ENCODE results near the gene MMP26.

Gene MMP26

GRCh38 chr11:4704054-4704789 is at the start of gene MMP26:
Gene MMP26, plus strand, starts transcription at chr11:4704784.
- Histone ChIP-seq H3K4me1 (ENCODE audit: control insufficient read depth, low read length) (no peaks in the 10 kb centered on the region), H3K9me3 (ENCODE audit: control insufficient read depth, insufficient read depth, low read length) (no peaks in the 10 kb centered on the region), H3K9me2 (replicated peaks; ENCODE audit: control insufficient read depth, low read length) (no peaks in the 10 kb centered on the region), H3K27ac (ENCODE audit: low read depth, low read length) (no peak within 1 kb of the TSS), H3K4me2 (ENCODE audit: low read length) (no peak within 1 kb of the TSS), H4K20me1 (ENCODE audit: control insufficient read depth, insufficient read depth, low read depth, low read length) (no peaks in the 10 kb centered on the region), H3K4me3 (ENCODE audit: low read length) (no peak within 1 kb of the TSS), H3K27me3 (ENCODE audit: control insufficient read depth, low read length) (no peaks in the 10 kb centered on the region), H3K36me3 (ENCODE audit: control insufficient read depth, low read length) (no peaks in the 10 kb centered on the region), H3F3A (ENCODE audit: control insufficient read depth, insufficient read depth) (no peaks in the 10 kb centered on the region), H3K79me2 (ENCODE audit: control insufficient read depth, low read length) (no peaks in the 10 kb centered on the region)
- TF ChIP-seq CTCF (IDR thresholded peaks at IDR 0.05; ENCODE audit: low read depth, low read length, poor library complexity, severe bottlenecking), result no peak
- TF ChIP-seq EZH2phosphoT487 (IDR thresholded peaks at IDR 0.05; ENCODE audit: borderline replicate concordance, low read length), result no peak

- TF ChIP-seq CTCF (IDR thresholded peaks at IDR 0.05; ENCODE audit: low read depth, low read length, poor library complexity, severe bottlenecking) (no peak), EZH2phosphoT487 (IDR thresholded peaks at IDR 0.05; ENCODE audit: borderline replicate concordance, low read length) (no peak)
- Histone ChIP-seq H3K27ac (ENCODE audit: low read depth, low read length) (no peak overlapping the region), H3K36me3 (ENCODE audit: control insufficient read depth, low read length) (no peaks in the 10 kb centered on the region), H3K79me2 (ENCODE audit: control insufficient read depth, low read length) (no peaks in the 10 kb centered on the region), H3K4me2 (ENCODE audit: low read length) (no peak overlapping the region), H3K4me1 (ENCODE audit: control insufficient read depth, low read length) (no peaks in the 10 kb centered on the region), H4K20me1 (ENCODE audit: control insufficient read depth, insufficient read depth, low read depth, low read length) (no peaks in the 10 kb centered on the region), H3F3A (ENCODE audit: control insufficient read depth, insufficient read depth) (no peaks in the 10 kb centered on the region), H3K4me3 (ENCODE audit: low read length) (no peak overlapping the region), H3K9me3 (ENCODE audit: control insufficient read depth, insufficient read depth, low read length) (no peaks in the 10 kb centered on the region), H3K27me3 (ENCODE audit: control insufficient read depth, low read length) (0 out of 2 replicates have a peak, but pooled peaks cover 5% of the 10 kb centered on the region), H3K9me2 (replicated peaks; ENCODE audit: control insufficient read depth, low read length) (no peaks in the 10 kb centered on the region)
These were observed 45.7 kb upstream of the MMP26 start for GRCh38 chr11:4658629-4659445.

- Histone ChIP-seq H3K27me3 (ENCODE audit: control insufficient read depth, low read length) (no peaks in the 10 kb centered on the region), H3K79me2 (ENCODE audit: control insufficient read depth, low read length) (no peaks in the 10 kb centered on the region)
These were observed 41.7 kb upstream of the MMP26 start for GRCh38 chr11:4662876-4663275.

More at GRCh38 chr11:4662876-4663275, 41.7 kb upstream of the MMP26 start:
- Histone ChIP-seq H3K4me1 (ENCODE audit: control insufficient read depth, low read length) (no peaks in the 10 kb centered on the region), H3F3A (ENCODE audit: control insufficient read depth, insufficient read depth) (no peaks in the 10 kb centered on the region), H3K36me3 (ENCODE audit: control insufficient read depth, low read length) (no peaks in the 10 kb centered on the region), H3K9me2 (replicated peaks; ENCODE audit: control insufficient read depth, low read length) (no peaks in the 10 kb centered on the region), H3K4me2 (ENCODE audit: low read length) (no peak overlapping the region), H3K27ac (ENCODE audit: low read depth, low read length) (no peak overlapping the region), H3K9me3 (ENCODE audit: control insufficient read depth, insufficient read depth, low read length) (no peaks in the 10 kb centered on the region), H3K4me3 (ENCODE audit: low read length) (no peak overlapping the region), H4K20me1 (ENCODE audit: control insufficient read depth, insufficient read depth, low read depth, low read length) (no peaks in the 10 kb centered on the region)
- TF ChIP-seq EZH2phosphoT487 (IDR thresholded peaks at IDR 0.05; ENCODE audit: borderline replicate concordance, low read length) (no peak), CTCF (IDR thresholded peaks at IDR 0.05; ENCODE audit: low read depth, low read length, poor library complexity, severe bottlenecking) (no peak)
